ENCODE results near the gene EIF3B. TPM values are rescaled to one million over a fixed set of nuclear protein-coding genes. Genes with fewer than 3 reads are reported as not detected.
A peak's percentile ranks its signal among the peaks of the same experiment; 100 is the strongest.

Gene EIF3B
- total and polyA plus RNA-seq, 2 of the 4 experiments (the other 2 are of a cell fraction), result 105 to 201 TPM

DNA sequence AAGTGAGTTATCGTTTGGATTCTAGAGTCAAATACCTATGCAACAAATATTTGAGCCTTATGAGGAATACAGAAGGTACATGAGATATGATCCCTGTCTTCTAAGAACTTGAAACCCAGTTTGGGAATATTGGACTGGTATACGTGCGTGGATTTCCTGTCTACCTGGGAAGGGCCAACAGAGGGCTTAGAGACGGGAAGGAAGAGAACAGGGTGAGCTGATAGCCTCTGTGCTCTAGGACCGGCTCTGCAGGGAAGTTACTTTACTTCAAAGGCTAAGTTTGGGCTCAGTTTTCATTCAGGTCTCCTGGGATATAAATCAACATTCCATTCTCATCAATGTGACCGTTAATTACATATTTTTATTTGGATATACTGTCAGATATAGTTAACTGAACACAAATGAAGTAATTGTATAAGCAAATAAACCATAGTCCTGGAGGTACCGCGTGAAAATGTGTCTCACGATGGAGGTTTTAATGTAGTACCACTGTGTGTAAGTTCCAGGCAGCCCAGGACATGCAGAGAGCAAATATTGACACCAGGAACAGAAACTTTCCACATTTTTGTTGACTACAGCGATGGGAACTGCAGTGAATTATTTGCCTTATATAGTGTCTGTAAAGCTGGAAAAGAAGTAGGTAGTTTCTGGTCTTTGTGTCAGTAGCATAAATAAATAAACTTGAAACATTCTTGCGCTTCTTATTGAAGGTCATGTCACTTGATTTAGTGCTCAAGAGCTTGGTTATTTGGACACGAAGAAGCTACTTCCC lies 57.4 kb downstream of the EIF3B start (continued):
- TF ChIP-seq BHLHE40 (IDR thresholded peaks at IDR 0.05; ENCODE audit: low read depth, low read length), result no peak
- no peak for TF ChIP-seq SMC3 (IDR thresholded peaks at IDR 0.05; ENCODE audit: low read depth, low read length)

DNA sequence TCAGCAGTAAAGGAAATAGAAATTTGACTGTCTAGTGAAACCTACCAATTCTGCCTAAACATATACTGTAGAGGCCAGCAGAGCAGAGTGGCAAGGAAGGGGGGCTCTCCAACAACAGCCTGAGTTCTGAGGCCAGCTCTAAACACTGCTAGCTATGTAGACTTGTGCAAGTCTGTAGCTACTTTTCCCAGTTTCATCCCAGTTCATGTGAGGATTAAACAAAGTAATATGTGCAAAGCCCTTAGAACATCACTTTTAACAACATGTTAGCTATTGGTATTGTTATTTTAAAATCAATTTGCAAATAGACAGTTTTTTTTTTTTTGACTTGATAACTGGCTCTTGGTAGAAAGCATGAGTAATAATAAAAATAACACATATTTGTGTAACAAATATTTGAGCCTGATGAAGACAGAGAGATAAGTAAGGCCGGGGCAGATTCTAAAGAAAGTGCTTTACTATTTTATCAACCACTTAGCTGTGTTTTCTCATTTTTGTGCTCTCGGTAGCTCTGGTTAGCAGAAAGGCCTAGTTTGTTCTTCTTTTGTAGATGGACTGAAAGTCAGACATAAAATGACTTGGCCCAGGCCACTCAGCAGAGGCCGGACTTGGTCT lies 58.1 kb downstream of the EIF3B start:
- Histone ChIP-seq H3K36me3 (ENCODE audit: control insufficient read depth, insufficient read depth, low read length) (no peaks in the 10 kb centered on the region), H2BK15ac (ENCODE audit: low read depth, low read length) (no peak overlapping the region), H2AFZ (replicated peaks; ENCODE audit: low read length, poor library complexity) (no peak overlapping the region), H3K27ac (ENCODE audit: insufficient read depth, low read length) (no peak overlapping the region), H4K5ac (ENCODE audit: low read depth, low read length) (no peak overlapping the region), H4K91ac (ENCODE audit: insufficient read depth, low read depth, low read length) (no peak overlapping the region), H3K9ac (ENCODE audit: low read depth, low read length) (peak overlapping the region; percentile 16; the same call in 1 of the 2 replicates), H2BK120ac (ENCODE audit: low read depth, low read length) (no peak overlapping the region), H3K14ac (replicated peaks; ENCODE audit: low read depth, low read length) (peak overlapping the region; percentile 55; the same call in 1 of the 2 replicates), H3K4me3 (ENCODE audit: insufficient read depth, low read depth, low read length) (no peak overlapping the region), H3K27me3 (ENCODE audit: control insufficient read depth, insufficient read depth, low read length) (no peaks in the 10 kb centered on the region), H3K4me1 (ENCODE audit: control insufficient read depth, insufficient read depth, low read length) (peaks cover 12% of the 10 kb centered on the region), H2AK9ac (replicated peaks; ENCODE audit: low read depth, low read length, poor library complexity) (no peak overlapping the region), H3K4me2 (ENCODE audit: low read depth, low read length) (peak overlapping the region; percentile 65), H3K9me1 (ENCODE audit: insufficient read depth, low read length) (peaks cover 5% of the 10 kb centered on the region; the same call in 1 of the 2 replicates), H2BK20ac (ENCODE audit: low read depth, low read length) (no peak overlapping the region), H2BK5ac (ENCODE audit: low read depth, low read length, poor library complexity, severe bottlenecking) (no peak overlapping the region), H3K23ac (ENCODE audit: low read depth, low read length) (0 out of 2 replicates have a peak overlapping the region, but pooled peaks have one; percentile 21), H4K20me1 (ENCODE audit: insufficient read depth, low read length) (peaks cover 31% of the 10 kb centered on the region), H4K8ac (ENCODE audit: low read depth in 2 of 2, low read length in 2 of 2) (no peak overlapping the region), H3K56ac (ENCODE audit: extremely low read depth, insufficient read depth, low read length) (no peak overlapping the region), H3K4ac (ENCODE audit: low read depth, low read length) (no peak overlapping the region), H3K9me3 (ENCODE audit: control insufficient read depth, insufficient read depth, low read length) (no peaks in the 10 kb centered on the region), H3K79me1 (ENCODE audit: low read depth in 1 of 2, low read length in 2 of 2) (peaks cover 19 to 47% of the 10 kb centered on the region in 2 experiments), H2AK5ac (ENCODE audit: low read depth, low read length) (no peak overlapping the region), H3K18ac (ENCODE audit: low read depth, low read length) (no peak overlapping the region)
- BruUV-seq (replicated peaks), result no TSS peak
- ATAC-seq (ENCODE audit: low read depth) (peak; percentile 81), DNase-seq (peak; percentile 30)
- POLR2A ChIA-PET (ENCODE audit: unreplicated experiment), result interaction anchor here (0.8 kb wide), 1 partner anchor 10 kb away, joined by 3 read pairs; the partner anchor contains the start of gene CHST12
- in situ Hi-C loops (cut with MboI; ENCODE audit: low sequenced_read_pairs), result no loop called here
- CTCF ChIA-PET, result interaction anchor here (0.6 to 1.3 kb wide), 3 partner anchors 9 to 386 kb away, joined by 3 to 4 read pairs (median 3); partner anchors contain the start of gene CHST12
- dilution Hi-C loops (cut with HindIII; ENCODE audit: low sequenced_read_pairs, unreplicated experiment), result no loop called here
- intact Hi-C loops (cut with micrococcal nuclease), result loop anchor here (1.0 kb wide), 1 partner anchor 8 kb away; no protein-coding TSS in a partner anchor
- no CpG with 5 or more reads among the region's 3 CpGs for WGBS, 2 experiments (ENCODE audit: extremely low coverage in 2 of 2, insufficient read length in 1 of 2)
- TF ChIP-seq, protein P1, sequence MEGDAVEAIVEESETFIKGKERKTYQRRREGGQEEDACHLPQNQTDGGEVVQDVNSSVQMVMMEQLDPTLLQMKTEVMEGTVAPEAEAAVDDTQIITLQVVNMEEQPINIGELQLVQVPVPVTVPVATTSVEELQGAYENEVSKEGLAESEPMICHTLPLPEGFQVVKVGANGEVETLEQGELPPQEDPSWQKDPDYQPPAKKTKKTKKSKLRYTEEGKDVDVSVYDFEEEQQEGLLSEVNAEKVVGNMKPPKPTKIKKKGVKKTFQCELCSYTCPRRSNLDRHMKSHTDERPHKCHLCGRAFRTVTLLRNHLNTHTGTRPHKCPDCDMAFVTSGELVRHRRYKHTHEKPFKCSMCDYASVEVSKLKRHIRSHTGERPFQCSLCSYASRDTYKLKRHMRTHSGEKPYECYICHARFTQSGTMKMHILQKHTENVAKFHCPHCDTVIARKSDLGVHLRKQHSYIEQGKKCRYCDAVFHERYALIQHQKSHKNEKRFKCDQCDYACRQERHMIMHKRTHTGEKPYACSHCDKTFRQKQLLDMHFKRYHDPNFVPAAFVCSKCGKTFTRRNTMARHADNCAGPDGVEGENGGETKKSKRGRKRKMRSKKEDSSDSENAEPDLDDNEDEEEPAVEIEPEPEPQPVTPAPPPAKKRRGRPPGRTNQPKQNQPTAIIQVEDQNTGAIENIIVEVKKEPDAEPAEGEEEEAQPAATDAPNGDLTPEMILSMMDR (conservative IDR thresholded peaks at IDR 0.05; ENCODE audit: low read depth, low read length), result no peak
- TF ChIP-seq POLR2A (IDR thresholded peaks at IDR 0.05; ENCODE audit: low read depth, low read length) (no peak), RAD21 (IDR thresholded peaks at IDR 0.05; ENCODE audit: low read length) (no peak), RCOR1 (IDR thresholded peaks at IDR 0.05; ENCODE audit: insufficient replicate concordance, low read length) (no peak), SMC3 (IDR thresholded peaks at IDR 0.05; ENCODE audit: low read depth, low read length) (no peak), MXI1 (IDR thresholded peaks at IDR 0.05; ENCODE audit: borderline replicate concordance, low read depth, low read length) (no peak), MAZ (IDR thresholded peaks at IDR 0.05; ENCODE audit: borderline replicate concordance, low read depth, low read length) (no peak), RFX5 (IDR thresholded peaks at IDR 0.05; ENCODE audit: low read depth, low read length) (no peak), CHD1 (IDR thresholded peaks at IDR 0.05; ENCODE audit: low read depth, low read length) (no peak), CEBPB (IDR thresholded peaks at IDR 0.05; ENCODE audit: low read depth, low read length) (no peak), FOS (IDR thresholded peaks at IDR 0.05; ENCODE audit: low read depth, low read length) (no peak), BHLHE40 (IDR thresholded peaks at IDR 0.05; ENCODE audit: low read depth, low read length) (no peak)
- TF ChIP-seq, protein P2, sequence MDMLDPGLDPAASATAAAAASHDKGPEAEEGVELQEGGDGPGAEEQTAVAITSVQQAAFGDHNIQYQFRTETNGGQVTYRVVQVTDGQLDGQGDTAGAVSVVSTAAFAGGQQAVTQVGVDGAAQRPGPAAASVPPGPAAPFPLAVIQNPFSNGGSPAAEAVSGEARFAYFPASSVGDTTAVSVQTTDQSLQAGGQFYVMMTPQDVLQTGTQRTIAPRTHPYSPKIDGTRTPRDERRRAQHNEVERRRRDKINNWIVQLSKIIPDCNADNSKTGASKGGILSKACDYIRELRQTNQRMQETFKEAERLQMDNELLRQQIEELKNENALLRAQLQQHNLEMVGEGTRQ (IDR thresholded peaks at IDR 0.05; ENCODE audit: low read depth, low read length), result no peak
